Measurements from ENCODE around the gene RXRA. TPM values are rescaled to one million over a fixed set of nuclear protein-coding genes. Genes with fewer than 3 reads are reported as not detected.

RXRA gene
- total and polyA plus RNA-seq, 5 donors from 2014 or later = 0.29 to 13.6 (median 1.4) TPM

GRCh38 chr9:134413890-134414623, 87.8 kb downstream of the RXRA start:
- DNase-seq (no peak), ATAC-seq (ENCODE audit: low read depth in 2 of 2) (no peak)
- Histone ChIP-seq H3K9me3 (ENCODE audit: control insufficient read depth in 2 of 2, low read length in 2 of 2) (no peaks in the 10 kb centered on the region), H3K27ac (ENCODE audit: insufficient read depth, low read length, poor library complexity, severe bottlenecking) (no peak overlapping the region), H3K27me3 (ENCODE audit: control insufficient read depth, insufficient read depth, low read length) (no peaks in the 10 kb centered on the region), H3K4me1 (ENCODE audit: control insufficient read depth, insufficient read depth, low read length, poor library complexity, severe bottlenecking) (no peaks in the 10 kb centered on the region), H3K36me3 (ENCODE audit: control insufficient read depth, insufficient read depth, low read length) (peaks cover 2% of the 10 kb centered on the region), H3K4me3 (ENCODE audit: low read depth, low read length) (no peak overlapping the region)
- Mint-ChIP-seq H3K27ac (no peak overlapping the region), H3K4me1 (peaks cover 0 to 9% (median 4%) of the 10 kb centered on the region in 4 donors), H3K36me3 (no peaks in the 10 kb centered on the region), H3K27me3 (no peaks in the 10 kb centered on the region), H3K9me3 (no peaks in the 10 kb centered on the region), H3K4me3 (no peak overlapping the region)

DNA sequence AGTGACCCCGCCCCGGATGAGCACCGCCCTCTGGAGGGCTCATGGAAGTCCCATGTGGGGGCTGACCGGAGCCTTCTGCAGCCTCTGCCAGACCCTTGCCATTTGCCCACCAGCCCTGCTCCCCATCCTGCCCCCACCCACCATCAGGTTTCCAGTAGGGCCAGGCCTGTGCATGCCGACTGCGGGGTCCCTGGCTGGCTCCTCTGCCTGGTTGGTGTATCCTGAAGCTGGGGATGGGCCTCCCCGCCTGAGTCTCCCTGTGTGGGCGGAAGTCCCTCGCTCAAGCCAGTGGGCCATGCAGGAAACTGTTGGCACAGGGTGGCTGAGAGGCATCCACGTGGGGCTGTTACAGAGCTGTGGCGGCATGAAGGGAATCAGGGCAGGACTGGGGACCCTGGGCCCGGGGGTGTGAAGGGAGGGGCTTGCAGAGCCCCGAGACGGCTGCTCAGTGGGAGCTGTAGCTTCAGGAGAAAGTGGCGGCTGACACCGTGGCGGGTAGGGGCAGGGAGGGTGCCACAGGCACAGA, 88.7 kb downstream of the RXRA start:
- no peak for ATAC-seq (ENCODE audit: low read depth in 2 of 2)
- Histone ChIP-seq H3K9me3 (ENCODE audit: control insufficient read depth in 2 of 2, low read length in 2 of 2) (no peaks in the 10 kb centered on the region), H3K36me3 (ENCODE audit: control insufficient read depth, insufficient read depth, low read length) (no peaks in the 10 kb centered on the region), H3K4me1 (ENCODE audit: control insufficient read depth, insufficient read depth, low read length, poor library complexity, severe bottlenecking) (no peaks in the 10 kb centered on the region), H3K27me3 (ENCODE audit: control insufficient read depth, insufficient read depth, low read length) (no peaks in the 10 kb centered on the region), H3K4me3 (ENCODE audit: low read depth, low read length) (no peak overlapping the region), H3K27ac (ENCODE audit: insufficient read depth, low read length, poor library complexity, severe bottlenecking) (no peak overlapping the region)
- Mint-ChIP-seq H3K4me1 (peaks cover 0 to 9% (median 2%) of the 10 kb centered on the region in 4 donors), H3K27ac (no peak overlapping the region), H3K27me3 (no peaks in the 10 kb centered on the region), H3K36me3 (no peaks in the 10 kb centered on the region), H3K9me3 (no peaks in the 10 kb centered on the region), H3K4me3 (no peak overlapping the region)
- no peak for DNase-seq

DNA sequence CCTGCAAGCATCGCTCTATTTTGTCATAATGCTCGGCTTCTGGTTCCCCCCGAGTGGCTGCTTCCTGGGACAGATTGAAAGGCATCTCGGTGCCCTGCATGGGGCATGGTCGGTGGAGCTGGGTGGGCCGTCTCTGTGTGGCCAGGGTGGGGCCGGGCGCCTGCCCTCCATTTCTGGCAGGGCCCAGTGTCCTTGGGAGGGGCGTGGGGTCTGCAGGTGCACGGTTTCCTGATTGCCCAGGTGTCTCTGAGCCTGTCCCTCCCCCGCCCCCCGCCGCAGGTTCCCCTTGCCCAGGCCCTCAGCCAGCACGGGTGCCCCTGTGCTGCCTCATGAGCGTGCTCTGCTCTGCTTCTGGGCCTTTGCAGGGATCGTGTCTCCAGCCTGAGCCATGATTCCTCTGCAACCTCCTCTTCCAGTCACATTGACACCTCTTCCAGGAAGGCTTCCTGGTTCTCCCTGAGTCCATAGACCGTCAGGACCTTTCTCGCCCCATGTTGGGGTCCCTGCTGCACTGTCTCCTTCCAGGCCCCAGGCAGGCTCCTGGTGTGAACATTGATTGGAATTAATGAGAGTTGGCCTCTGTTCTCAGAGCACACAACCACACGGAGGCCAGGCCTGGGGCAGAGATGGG, 90.2 kb downstream of the RXRA start:
- no peaks in the 10 kb centered on the region for H3K36me3 ChIP-seq (ENCODE audit: control insufficient read depth, insufficient read depth, low read length)
- H3K36me3 Mint-ChIP-seq = peaks cover 6% of the 10 kb centered on the region
- ATAC-seq (ENCODE audit: low read depth in 2 of 2) = no peak

GRCh38 chr9:134418354-134418753, 92.1 kb downstream of the RXRA start:
- Histone ChIP-seq H3K4me1 (ENCODE audit: control insufficient read depth, insufficient read depth, low read length, poor library complexity, severe bottlenecking) (no peaks in the 10 kb centered on the region), H3K9me3 (ENCODE audit: control insufficient read depth in 2 of 2, low read length in 2 of 2) (no peaks in the 10 kb centered on the region), H3K36me3 (ENCODE audit: control insufficient read depth, insufficient read depth, low read length) (peaks cover 4% of the 10 kb centered on the region), H3K4me3 (ENCODE audit: low read depth, low read length) (no peak overlapping the region), H3K27ac (ENCODE audit: insufficient read depth, low read length, poor library complexity, severe bottlenecking) (no peak overlapping the region), H3K27me3 (ENCODE audit: control insufficient read depth, insufficient read depth, low read length) (no peaks in the 10 kb centered on the region)
- ATAC-seq (ENCODE audit: low read depth in 2 of 2) (no peak), DNase-seq (no peak)
- no peak overlapping the region for H3K27ac Mint-ChIP-seq
- H3K36me3 Mint-ChIP-seq = peaks cover 6% of the 10 kb centered on the region
- no peak overlapping the region for H3K4me3 Mint-ChIP-seq
- H3K4me1 Mint-ChIP-seq = peaks cover 0 to 6% (median under 1%) of the 10 kb centered on the region in 4 donors
- H3K27me3 Mint-ChIP-seq = no peaks in the 10 kb centered on the region
- no peaks in the 10 kb centered on the region for H3K9me3 Mint-ChIP-seq

More for the DNA sequence above, 90.2 kb downstream of the RXRA start:
- no peak overlapping the region for H3K4me3 Mint-ChIP-seq
- Histone ChIP-seq H3K27me3 (ENCODE audit: control insufficient read depth, insufficient read depth, low read length) (no peaks in the 10 kb centered on the region), H3K9me3 (ENCODE audit: control insufficient read depth in 2 of 2, low read length in 2 of 2) (no peaks in the 10 kb centered on the region), H3K4me1 (ENCODE audit: control insufficient read depth, insufficient read depth, low read length, poor library complexity, severe bottlenecking) (no peaks in the 10 kb centered on the region), H3K4me3 (ENCODE audit: low read depth, low read length) (no peak overlapping the region), H3K27ac (ENCODE audit: insufficient read depth, low read length, poor library complexity, severe bottlenecking) (no peak overlapping the region)
- H3K27ac Mint-ChIP-seq = no peak overlapping the region
- peaks cover 0 to 15% (median under 1%) of the 10 kb centered on the region in 4 donors for H3K4me1 Mint-ChIP-seq
- no peaks in the 10 kb centered on the region for H3K27me3 Mint-ChIP-seq
- DNase-seq = no peak
- H3K9me3 Mint-ChIP-seq = no peaks in the 10 kb centered on the region

DNA sequence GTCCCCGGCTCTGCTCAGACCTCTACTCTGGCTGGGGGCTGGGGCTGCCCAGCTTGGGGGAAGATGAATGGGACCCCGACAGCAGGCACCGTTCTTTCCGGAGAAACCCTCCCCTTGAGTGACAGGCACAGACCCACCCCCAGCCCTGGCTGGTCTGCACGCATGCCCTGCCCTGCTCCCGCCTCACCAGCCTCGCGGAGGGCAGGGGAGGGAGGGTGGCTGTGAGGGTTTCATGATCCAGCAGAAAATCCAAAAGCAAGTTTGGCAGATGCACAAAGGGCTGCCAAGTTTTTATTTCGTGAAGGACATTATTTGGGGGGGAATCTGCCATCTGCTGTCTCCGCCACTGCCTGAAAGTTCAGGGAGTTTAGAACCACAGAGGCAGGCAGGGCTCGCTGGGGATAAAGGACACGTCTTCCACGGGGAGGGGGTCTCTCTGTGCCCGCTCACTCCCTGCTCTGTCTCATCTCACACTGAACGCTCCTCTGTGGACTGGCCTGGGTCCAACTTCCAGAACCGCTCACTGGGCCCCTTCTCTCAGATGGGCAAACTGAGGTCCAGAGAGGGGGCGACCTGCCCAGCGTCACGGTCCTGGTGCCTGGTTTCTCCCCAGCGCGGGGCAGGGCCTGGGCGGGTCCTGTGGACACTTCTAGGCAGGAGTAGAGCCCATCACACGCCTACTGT, 92.9 kb downstream of the RXRA start:
- no peaks in the 10 kb centered on the region for H3K9me3 Mint-ChIP-seq
- Histone ChIP-seq H3K9me3 (ENCODE audit: control insufficient read depth in 2 of 2, low read length in 2 of 2) (no peaks in the 10 kb centered on the region), H3K4me1 (ENCODE audit: control insufficient read depth, insufficient read depth, low read length, poor library complexity, severe bottlenecking) (no peaks in the 10 kb centered on the region), H3K36me3 (ENCODE audit: control insufficient read depth, insufficient read depth, low read length) (peaks cover 4% of the 10 kb centered on the region), H3K27ac (ENCODE audit: insufficient read depth, low read length, poor library complexity, severe bottlenecking) (no peak overlapping the region), H3K4me3 (ENCODE audit: low read depth, low read length) (no peak overlapping the region), H3K27me3 (ENCODE audit: control insufficient read depth, insufficient read depth, low read length) (no peaks in the 10 kb centered on the region)
- ATAC-seq (ENCODE audit: low read depth in 2 of 2) (no peak), DNase-seq (no peak)
- peaks cover 6% of the 10 kb centered on the region for H3K36me3 Mint-ChIP-seq
- H3K27me3 Mint-ChIP-seq = no peaks in the 10 kb centered on the region
- no peak overlapping the region for H3K4me3 Mint-ChIP-seq
- H3K4me1 Mint-ChIP-seq = peaks cover 0 to 6% (median under 1%) of the 10 kb centered on the region in 4 donors
- H3K27ac Mint-ChIP-seq = peak overlapping the region in 1 of 3 donors; percentile 48

- peaks cover 6% of the 10 kb centered on the region for H3K36me3 Mint-ChIP-seq
- H3K27me3 ChIP-seq (ENCODE audit: control insufficient read depth, insufficient read depth, low read length) = no peaks in the 10 kb centered on the region
- no peak for DNase-seq
- H3K27ac Mint-ChIP-seq = no peak overlapping the region
- H3K4me3 ChIP-seq (ENCODE audit: low read depth, low read length) = no peak overlapping the region
- H3K4me3 Mint-ChIP-seq = no peak overlapping the region
- no peaks in the 10 kb centered on the region for H3K27me3 Mint-ChIP-seq
- no peak overlapping the region for H3K27ac ChIP-seq (ENCODE audit: insufficient read depth, low read length, poor library complexity, severe bottlenecking)
- H3K36me3 ChIP-seq (ENCODE audit: control insufficient read depth, insufficient read depth, low read length) = peaks cover 4% of the 10 kb centered on the region
- H3K9me3 ChIP-seq (ENCODE audit: control insufficient read depth in 2 of 2, low read length in 2 of 2) = no peaks in the 10 kb centered on the region
- no peaks in the 10 kb centered on the region for H3K4me1 ChIP-seq (ENCODE audit: control insufficient read depth, insufficient read depth, low read length, poor library complexity, severe bottlenecking)
- no peak for ATAC-seq (ENCODE audit: low read depth in 2 of 2)
- H3K4me1 Mint-ChIP-seq = peaks cover 0 to 6% (median under 1%) of the 10 kb centered on the region in 4 donors
- H3K9me3 Mint-ChIP-seq = no peaks in the 10 kb centered on the region
These were observed 93.4 kb downstream of the RXRA start for GRCh38 chr9:134419684-134420076.

DNA sequence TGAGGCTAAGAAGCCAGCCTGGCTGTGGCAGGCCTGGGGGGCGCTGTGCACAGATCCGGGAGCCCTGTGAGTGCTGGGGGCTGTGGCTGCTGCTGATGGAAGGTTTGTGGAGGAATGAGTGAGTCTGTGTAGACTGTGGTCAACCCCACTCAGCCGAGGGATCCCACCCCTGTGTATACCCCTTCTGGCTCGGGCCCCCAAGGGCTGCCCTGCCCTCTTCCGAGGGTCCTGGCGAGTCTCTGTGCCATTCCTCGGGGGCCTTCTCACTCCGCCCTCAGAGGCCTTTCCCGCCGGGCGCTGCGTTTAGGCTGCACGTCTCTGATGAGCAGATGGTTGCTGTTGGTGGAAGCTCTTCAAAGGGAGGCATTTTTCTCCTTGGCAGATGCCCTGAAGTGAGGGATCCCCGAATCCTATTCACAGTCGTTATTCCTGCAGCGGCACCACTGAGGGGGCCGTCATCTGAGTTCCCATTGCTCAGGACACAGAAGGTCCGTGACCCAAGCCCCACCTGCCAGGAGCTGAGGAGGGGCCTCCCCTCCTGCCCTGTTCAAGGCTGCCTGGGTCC, 94.1 kb downstream of the RXRA start:
- Histone ChIP-seq H3K27ac (ENCODE audit: insufficient read depth, low read length, poor library complexity, severe bottlenecking) (no peak overlapping the region), H3K36me3 (ENCODE audit: control insufficient read depth, insufficient read depth, low read length) (peaks cover 4% of the 10 kb centered on the region), H3K9me3 (ENCODE audit: control insufficient read depth in 2 of 2, low read length in 2 of 2) (no peaks in the 10 kb centered on the region), H3K4me3 (ENCODE audit: low read depth, low read length) (no peak overlapping the region), H3K27me3 (ENCODE audit: control insufficient read depth, insufficient read depth, low read length) (no peaks in the 10 kb centered on the region), H3K4me1 (ENCODE audit: control insufficient read depth, insufficient read depth, low read length, poor library complexity, severe bottlenecking) (no peaks in the 10 kb centered on the region)
- no peak for ATAC-seq (ENCODE audit: low read depth in 2 of 2)
- Mint-ChIP-seq H3K36me3 (peaks cover 6% of the 10 kb centered on the region), H3K9me3 (no peaks in the 10 kb centered on the region), H3K4me3 (no peak overlapping the region), H3K27me3 (no peaks in the 10 kb centered on the region), H3K27ac (no peak overlapping the region), H3K4me1 (peaks cover 0 to 6% (median under 1%) of the 10 kb centered on the region in 4 donors)
- DNase-seq = no peak

Data from CD4-positive, CD25-positive, alpha-beta regulatory T cell (primary cell).